Epithelial cell of proximal tubule (primary cell): ENCODE measurements around the gene CPA5. TPM values are rescaled to one million over a fixed set of nuclear protein-coding genes. Genes with fewer than 3 reads are reported as not detected.
"Not testable (repeated sequence)": the region's sequence is repeated elsewhere in the genome, so short reads cannot be mapped to it uniquely, and the experiment has no call there.

ENCODE experiments used
- DNase-seq: peaks from one replicate; pipeline ENCODE4 v3.0.0-alpha.2; 2011; ENCODE audit warnings: low read depth
- H3K4me3 ChIP-seq: 2 replicates; pipeline ENCODE4 v1.5.1; 2011; ENCODE audit warnings: low read depth, mild to moderate bottlenecking, low read length
- CTCF ChIP-seq: conservative IDR thresholded peaks from 2 replicates; pipeline ENCODE4 v1.5.1; 2012; ENCODE audit warnings: low read depth, mild to moderate bottlenecking, low read length
- total RNA-seq: library from RNA; depleted of rRNA; stranded (reverse); fragments of >200 nt; gene quantifications from 2 replicates; pipeline ENCODE4 v1.2.3, GENCODE V29; 2015

CPA5 gene
- total RNA-seq, 1 donor from 2014 or later: 0.12 TPM

- no peak overlapping the region for H3K4me3 ChIP-seq
- TF ChIP-seq CTCF: no peak
- no peak for DNase-seq
Measured at GRCh38 chr7:130309986-130310385, 34.6 kb upstream of the CPA5 start.

GRCh38 chr7:130314305-130314704 lies 30.3 kb upstream of the CPA5 start:
- no peak for TF ChIP-seq CTCF
- H3K4me3 ChIP-seq: no peak overlapping the region
- no peak for DNase-seq

- TF ChIP-seq CTCF: no peak
- no peak for DNase-seq
- no peak overlapping the region for H3K4me3 ChIP-seq
Measured at GRCh38 chr7:130319541-130319940, 25.1 kb upstream of the CPA5 start.

- not testable (repeated sequence) for H3K4me3 ChIP-seq, DNase-seq
Measured at GRCh38 chr7:130321542-130322229, 22.9 kb upstream of the CPA5 start.

- DNase-seq: no peak
- TF ChIP-seq CTCF: no peak
- H3K4me3 ChIP-seq: no peak overlapping the region
Measured at GRCh38 chr7:130322615-130323014, 22.0 kb upstream of the CPA5 start.

GRCh38 chr7:130324306-130324943 lies 20.2 kb upstream of the CPA5 start:
- TF ChIP-seq CTCF: no peak
- H3K4me3 ChIP-seq: no peak overlapping the region
- no peak for DNase-seq

GRCh38 chr7:130329681-130330080 lies 14.9 kb upstream of the CPA5 start:
- no peak for DNase-seq
- TF ChIP-seq CTCF: no peak
- no peak overlapping the region for H3K4me3 ChIP-seq
